Activated CD8-positive, alpha-beta memory T cell treated with anti-CD3 and anti-CD28 coated beads, Interleukin-2, amount 10 ng/mL, durations not matched to agents 7 days and 5 days (primary cell): Measurements from ENCODE around the gene TRIM7. TPM values are rescaled to one million over a fixed set of nuclear protein-coding genes. Genes with fewer than 3 reads are reported as not detected.
A peak's percentile ranks its signal among the peaks of the same experiment; 100 is the strongest.
"Not testable (repeated sequence)": the region's sequence is repeated elsewhere in the genome, so short reads cannot be mapped to it uniquely, and the experiment has no call there.

ENCODE experiments used
- ATAC-seq: fragments of 150-1000 bp; cut with Tn5 transposase; one replicate; pipeline ENCODE4 v1.10.0; 2021; ENCODE audit warnings: moderate library complexity
- CTCF ChIA-PET: fragments of 350-600 bp; sonication (Branson Sonifier 250); formaldehyde crosslinking; loops from one replicate; lab custom pipeline; 2021; ENCODE audit warnings: antibody characterized with exemption; lab: Charles Lee
- DNase-seq: peaks from one replicate; pipeline ENCODE4 v3.0.0-alpha.2; 2020
- H3K27ac Mint-ChIP-seq: one replicate; pipeline ENCODE4 v1.8.0; 2021; ENCODE audit warnings: mild to moderate bottlenecking, mixed read lengths
- H3K27me3 Mint-ChIP-seq: one replicate; pipeline ENCODE4 v1.8.0; 2021; ENCODE audit warnings: mixed read lengths
- H3K36me3 Mint-ChIP-seq: one replicate; pipeline ENCODE4 v1.8.0; 2021; ENCODE audit warnings: mild to moderate bottlenecking, mixed read lengths
- H3K4me1 Mint-ChIP-seq: one replicate; pipeline ENCODE4 v1.8.0; 2021; ENCODE audit warnings: mixed read lengths
- H3K4me3 Mint-ChIP-seq: one replicate; pipeline ENCODE4 v1.8.0; 2021; ENCODE audit warnings: mild to moderate bottlenecking, moderate library complexity, mixed read lengths
- H3K9me3 Mint-ChIP-seq: one replicate; pipeline ENCODE4 v1.8.0; 2022; ENCODE audit warnings: low read depth, mixed read lengths
- total RNA-seq, 2 experiments: library from RNA; stranded (reverse); gene quantifications; one replicate each; pipeline ENCODE4 v1.2.3, GENCODE V29; 2021

Gene TRIM7
- total RNA-seq, 2 experiments from 2014 or later: 1.6 to 1.7 TPM

GRCh38 chr5:181159286-181160151 is 45.5 kb downstream of the TRIM7 start:
- H3K9me3 Mint-ChIP-seq: peaks cover 2% of the 10 kb centered on the region
- H3K4me1 Mint-ChIP-seq: peaks cover 66% of the 10 kb centered on the region
- H3K27ac Mint-ChIP-seq: peak overlapping the region; percentile 97
- H3K4me3 Mint-ChIP-seq: peak overlapping the region; percentile 51
- DNase-seq: peak; percentile 95
- no peaks in the 10 kb centered on the region for H3K36me3 Mint-ChIP-seq
- peak; percentile 76 for ATAC-seq
- CTCF ChIA-PET: interaction anchor here (0.6 to 2.1 kb wide), 9 partner anchors 8 to 85 kb away, joined by 3 to 10 read pairs (median 3); partner anchors contain the start of gene RACK1
- peaks cover 10% of the 10 kb centered on the region for H3K27me3 Mint-ChIP-seq

DNA sequence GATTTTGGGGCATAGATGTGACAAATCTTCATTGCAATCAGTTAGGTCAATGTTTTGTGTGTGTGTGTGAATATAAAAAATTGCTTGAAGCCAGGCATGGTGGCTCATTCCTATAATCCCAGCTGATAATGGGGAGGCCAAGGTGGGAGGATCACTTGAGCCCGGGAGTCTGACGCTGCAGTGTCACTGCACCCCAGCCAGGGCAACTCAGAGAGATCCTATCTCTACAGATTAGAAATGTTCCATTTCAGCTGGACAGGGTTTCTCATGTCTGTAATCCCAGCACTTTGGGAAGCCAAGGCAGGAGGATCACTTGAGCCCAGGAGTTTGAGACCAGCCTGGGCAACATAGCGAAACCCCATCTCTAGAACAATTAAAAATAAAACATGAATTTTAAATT is 46.1 kb downstream of the TRIM7 start:
- Mint-ChIP-seq H3K4me3 (no peak overlapping the region), H3K36me3 (no peaks in the 10 kb centered on the region), H3K27ac (no peak overlapping the region), H3K9me3 (peaks cover 2% of the 10 kb centered on the region), H3K4me1 (peaks cover 66% of the 10 kb centered on the region), H3K27me3 (peaks cover 9% of the 10 kb centered on the region)
- ATAC-seq: no peak
- CTCF ChIA-PET: interaction anchor here (1.4 to 2.1 kb wide), 5 partner anchors 9 to 29 kb away, joined by 3 to 10 read pairs (median 4); no protein-coding TSS in a partner anchor
- no peak for DNase-seq

DNA sequence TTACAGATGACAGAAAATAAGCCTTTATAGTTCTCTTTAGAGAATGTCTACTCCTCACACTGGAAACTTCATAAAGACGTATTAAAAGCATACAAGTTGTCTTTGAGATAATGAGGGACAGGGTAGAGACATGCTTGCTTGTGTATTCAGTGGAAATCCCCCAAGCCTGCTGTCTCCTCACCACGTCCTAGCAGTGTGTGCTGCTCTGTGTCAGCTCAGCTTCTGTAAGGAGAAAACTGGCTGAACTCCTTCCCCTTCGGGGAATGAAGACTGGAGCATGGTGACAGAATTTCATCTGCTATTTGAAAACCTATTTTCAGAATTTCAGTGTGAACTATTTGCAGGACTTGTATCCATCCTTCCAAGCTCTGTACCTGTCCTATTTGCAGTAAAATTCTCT is 48.2 kb downstream of the TRIM7 start:
- CTCF ChIA-PET: interaction anchor here (0.6 to 2.1 kb wide), 3 partner anchors 28 to 372 kb away, joined by 3 to 7 read pairs (median 5); no protein-coding TSS in a partner anchor
- peaks cover 60% of the 10 kb centered on the region for H3K4me1 Mint-ChIP-seq
- H3K4me3 Mint-ChIP-seq: no peak overlapping the region
- H3K27me3 Mint-ChIP-seq: peaks cover 2% of the 10 kb centered on the region
- H3K27ac Mint-ChIP-seq: peak overlapping the region; percentile 57
- H3K9me3 Mint-ChIP-seq: peaks cover 2% of the 10 kb centered on the region
- no peaks in the 10 kb centered on the region for H3K36me3 Mint-ChIP-seq
- ATAC-seq (no peak), DNase-seq (peak; percentile 55)

GRCh38 chr5:181153814-181154213 is 51.2 kb downstream of the TRIM7 start:
- Mint-ChIP-seq H3K27ac (peak overlapping the region; percentile 20), H3K9me3 (peaks cover 2% of the 10 kb centered on the region), H3K27me3 (peaks cover 9% of the 10 kb centered on the region), H3K4me3 (no peak overlapping the region), H3K4me1 (peaks cover 41% of the 10 kb centered on the region), H3K36me3 (no peaks in the 10 kb centered on the region)
- ATAC-seq: peak; percentile 75
- peak; percentile 63 for DNase-seq
- CTCF ChIA-PET: no interaction called here

DNA sequence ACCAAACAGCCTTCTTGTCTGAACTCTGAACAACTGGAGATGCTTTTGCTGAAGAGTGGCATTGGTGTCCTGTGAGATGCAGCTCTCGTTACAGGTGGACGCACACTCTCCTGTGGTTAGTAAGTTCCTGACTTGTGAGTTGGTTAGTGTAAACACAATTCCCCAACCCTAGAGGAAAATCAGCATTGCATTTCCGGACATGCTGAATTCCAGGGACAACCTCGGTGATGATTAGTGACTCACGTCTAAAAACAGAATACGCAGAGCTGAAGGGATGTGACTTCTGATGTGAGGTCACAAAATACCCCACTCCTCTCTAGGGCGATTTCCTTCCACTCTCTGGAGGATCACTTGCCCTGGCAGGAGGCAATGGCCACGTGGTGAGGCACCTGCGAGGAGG is 52.6 kb downstream of the TRIM7 start:
- no peak overlapping the region for H3K4me3 Mint-ChIP-seq
- H3K4me1 Mint-ChIP-seq: peaks cover 37% of the 10 kb centered on the region
- CTCF ChIA-PET: no interaction called here
- H3K27ac Mint-ChIP-seq: no peak overlapping the region
- no peak for ATAC-seq
- DNase-seq: no peak
- H3K27me3 Mint-ChIP-seq: peaks cover 16% of the 10 kb centered on the region
- H3K9me3 Mint-ChIP-seq: peaks cover 2% of the 10 kb centered on the region
- H3K36me3 Mint-ChIP-seq: no peaks in the 10 kb centered on the region

GRCh38 chr5:181151146-181151545 is 53.9 kb downstream of the TRIM7 start:
- Mint-ChIP-seq H3K9me3 (peaks cover 2% of the 10 kb centered on the region), H3K4me1 (peaks cover 25% of the 10 kb centered on the region), H3K36me3 (no peaks in the 10 kb centered on the region), H3K27ac (no peak overlapping the region), H3K27me3 (peaks cover 22% of the 10 kb centered on the region), H3K4me3 (no peak overlapping the region)
- ATAC-seq (no peak), DNase-seq (no peak)
- CTCF ChIA-PET: no interaction called here

DNA sequence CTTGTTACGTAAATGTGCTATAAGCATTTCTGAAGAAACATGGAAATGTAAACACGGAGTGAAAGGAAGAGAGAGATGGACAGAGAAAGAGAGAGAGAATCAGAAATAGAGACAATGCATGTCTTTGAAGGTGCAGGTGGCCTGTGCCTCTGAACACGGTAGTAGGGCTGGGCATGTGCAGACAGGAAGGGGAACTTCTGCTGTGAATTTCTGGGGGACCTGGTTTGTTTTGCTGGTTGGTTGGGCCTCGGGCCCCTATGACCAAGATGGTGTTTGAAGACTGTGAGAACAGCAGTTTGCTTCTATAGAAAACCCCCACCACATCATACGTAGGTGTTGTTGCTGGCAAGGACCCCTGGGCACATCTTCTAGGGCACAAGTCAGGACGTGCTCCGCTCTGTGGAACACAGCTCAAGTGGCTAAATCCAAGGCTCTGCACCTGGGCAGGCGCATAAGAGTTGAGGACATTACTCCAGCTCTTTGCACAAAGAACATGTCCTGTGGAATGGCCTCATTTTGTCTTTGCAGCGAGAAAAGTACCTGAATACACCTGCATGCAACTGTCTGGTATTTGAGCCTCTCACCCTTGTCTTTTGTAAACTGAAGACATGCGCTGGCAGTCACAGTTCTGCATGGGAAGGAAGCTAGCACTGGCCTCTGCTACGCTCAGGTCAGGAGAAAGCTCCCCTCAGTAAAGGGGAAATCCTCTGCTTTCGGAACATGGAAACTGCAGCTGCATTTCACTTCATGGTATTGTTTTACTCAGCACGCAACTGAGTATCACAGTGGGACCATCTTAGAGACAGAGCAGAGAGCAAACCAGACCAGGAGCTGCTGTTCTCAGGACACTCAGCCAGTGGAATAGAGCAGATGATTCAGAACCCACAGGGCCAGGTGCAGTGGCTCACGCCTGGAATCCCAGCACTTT is 54.9 kb downstream of the TRIM7 start:
- DNase-seq (no peak), ATAC-seq (no peak)
- Mint-ChIP-seq H3K27ac (no peak overlapping the region), H3K27me3 (peaks cover 24% of the 10 kb centered on the region), H3K9me3 (peaks cover 2% of the 10 kb centered on the region), H3K36me3 (no peaks in the 10 kb centered on the region), H3K4me3 (no peak overlapping the region), H3K4me1 (peaks cover 18% of the 10 kb centered on the region)
- CTCF ChIA-PET: no interaction called here

- Mint-ChIP-seq H3K4me1 (peaks cover 12% of the 10 kb centered on the region), H3K36me3 (no peaks in the 10 kb centered on the region), H3K27ac (no peak overlapping the region), H3K27me3 (peaks cover 27% of the 10 kb centered on the region), H3K4me3 (no peak overlapping the region), H3K9me3 (no peaks in the 10 kb centered on the region)
- CTCF ChIA-PET: no interaction called here
- no peak for ATAC-seq
- no peak for DNase-seq
Observed at GRCh38 chr5:181149355-181149754, 55.6 kb downstream of the TRIM7 start.

DNA sequence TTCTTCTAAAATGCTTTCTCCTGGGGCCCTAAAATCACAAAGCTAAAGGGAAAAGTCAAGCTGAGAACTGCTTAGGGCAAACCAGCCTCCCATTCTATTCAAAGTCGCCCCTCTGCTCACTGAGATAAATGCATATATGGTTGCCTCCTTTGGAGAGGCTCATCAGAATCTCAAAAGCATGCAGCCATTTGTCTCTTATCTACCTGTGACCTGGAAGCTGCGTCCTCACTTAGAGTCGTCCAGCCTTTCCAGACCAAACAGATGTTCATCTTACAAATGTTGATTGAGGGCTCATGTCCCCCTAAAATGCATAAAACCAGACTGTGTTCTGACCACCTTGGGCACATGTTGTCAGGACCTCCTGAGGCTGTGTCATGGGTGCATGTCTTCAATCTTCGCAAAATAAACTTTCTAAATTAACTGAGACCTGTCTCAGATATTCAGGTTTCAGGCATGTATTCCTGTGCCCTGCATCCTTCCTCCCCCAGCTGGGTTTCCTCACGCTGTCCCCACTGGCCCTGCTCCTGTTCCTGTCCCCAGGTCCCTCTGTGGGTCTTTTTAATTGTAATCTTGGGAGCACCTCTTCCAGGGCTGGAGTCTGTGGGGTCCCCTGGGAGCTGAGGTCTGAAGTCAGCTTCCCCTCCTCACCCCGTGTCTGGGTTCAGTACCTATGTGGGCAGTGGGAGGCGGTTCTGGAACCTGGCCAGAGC is 57.9 kb downstream of the TRIM7 start, which contains the start of gene OR2V2:
TSS of gene OR2V2 (plus strand) at position 660 of the 710 bp plus-strand sequence. CDS start 7,357 bp downstream, outside the sequence.
- not testable (repeated sequence) for H3K4me3 Mint-ChIP-seq
- H3K27me3 Mint-ChIP-seq: peaks cover 33% of the 10 kb centered on the region
- CTCF ChIA-PET: interaction anchor here (1.2 kb wide), 1 partner anchor 9 kb away, joined by 4 read pairs; no protein-coding TSS in a partner anchor

GRCh38 chr5:181145133-181145532 is 59.9 kb downstream of the TRIM7 start:
- CTCF ChIA-PET: no interaction called here
- H3K27ac Mint-ChIP-seq: no peak overlapping the region
- H3K4me1 Mint-ChIP-seq: no peaks in the 10 kb centered on the region
- H3K36me3 Mint-ChIP-seq: no peaks in the 10 kb centered on the region
- H3K9me3 Mint-ChIP-seq: no peaks in the 10 kb centered on the region
- H3K27me3 Mint-ChIP-seq: peaks cover 40% of the 10 kb centered on the region
- DNase-seq (no peak), ATAC-seq (no peak)
- H3K4me3 Mint-ChIP-seq: no peak overlapping the region

More for the DNA sequence above, 57.9 kb downstream of the TRIM7 start, which contains the start of gene OR2V2:
- H3K4me1 Mint-ChIP-seq, ATAC-seq, H3K9me3 Mint-ChIP-seq, DNase-seq, H3K27ac Mint-ChIP-seq, H3K36me3 Mint-ChIP-seq: not testable (repeated sequence)
